Ovary (tissue), 3 donors: Measurements from ENCODE around the gene PARD3B.

Source experiments
- EP300 ChIP-seq: sonication (generic); formaldehyde crosslinking; IDR thresholded peaks from one replicate; pipeline ENCODE4 v1.6.1; 2017; ENCODE audit warnings: antibody characterized with exemption
- POLR2A ChIP-seq: fragments of 450-650 bp; IDR thresholded peaks from one replicate; pipeline ENCODE4 v1.6.1; 2017; ENCODE audit warnings: antibody characterized with exemption, mild to moderate bottlenecking, moderate library complexity
- TF ChIP-seq, protein P1 (sequence below), 3 donors: fragments of 450-650 bp in 2 of 3; fragments of 200-600 bp in 1 of 3; IDR thresholded peaks; one replicate each; pipeline versions ENCODE4 v1.5.1 to v1.8.0; 2016 to 2022; ENCODE audit warnings: antibody characterized with exemption in 3 of 3, mild to moderate bottlenecking in 1 of 3
- donor health status: DM: no; HTN: no; CAD: no.

DNA sequence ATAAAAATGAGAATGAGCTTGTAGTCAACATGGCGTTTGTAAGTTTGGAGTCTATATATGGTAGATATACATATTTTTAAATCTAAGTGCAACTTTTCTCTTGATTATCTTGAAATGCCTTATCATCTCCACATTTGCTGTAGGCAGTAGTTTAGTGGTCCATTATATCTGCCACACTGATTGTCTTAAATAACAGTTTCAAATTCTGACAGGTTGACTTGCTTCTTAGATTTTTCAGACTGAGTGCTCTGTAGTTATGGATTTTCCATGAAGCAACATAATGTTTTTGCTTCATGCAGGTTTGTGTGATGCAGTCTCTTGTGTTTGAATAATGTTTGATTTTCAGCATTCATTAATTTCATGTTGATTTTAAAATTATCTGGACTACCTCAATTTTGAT, 12.3 kb downstream of the PARD3B start:
- no peak for TF ChIP-seq POLR2A
- TF ChIP-seq, protein P1, sequence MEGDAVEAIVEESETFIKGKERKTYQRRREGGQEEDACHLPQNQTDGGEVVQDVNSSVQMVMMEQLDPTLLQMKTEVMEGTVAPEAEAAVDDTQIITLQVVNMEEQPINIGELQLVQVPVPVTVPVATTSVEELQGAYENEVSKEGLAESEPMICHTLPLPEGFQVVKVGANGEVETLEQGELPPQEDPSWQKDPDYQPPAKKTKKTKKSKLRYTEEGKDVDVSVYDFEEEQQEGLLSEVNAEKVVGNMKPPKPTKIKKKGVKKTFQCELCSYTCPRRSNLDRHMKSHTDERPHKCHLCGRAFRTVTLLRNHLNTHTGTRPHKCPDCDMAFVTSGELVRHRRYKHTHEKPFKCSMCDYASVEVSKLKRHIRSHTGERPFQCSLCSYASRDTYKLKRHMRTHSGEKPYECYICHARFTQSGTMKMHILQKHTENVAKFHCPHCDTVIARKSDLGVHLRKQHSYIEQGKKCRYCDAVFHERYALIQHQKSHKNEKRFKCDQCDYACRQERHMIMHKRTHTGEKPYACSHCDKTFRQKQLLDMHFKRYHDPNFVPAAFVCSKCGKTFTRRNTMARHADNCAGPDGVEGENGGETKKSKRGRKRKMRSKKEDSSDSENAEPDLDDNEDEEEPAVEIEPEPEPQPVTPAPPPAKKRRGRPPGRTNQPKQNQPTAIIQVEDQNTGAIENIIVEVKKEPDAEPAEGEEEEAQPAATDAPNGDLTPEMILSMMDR (IDR thresholded peaks at IDR 0.05) = no peak
- TF ChIP-seq EP300 = no peak
